ENCODE results near the gene PLXDC2.

Gene PLXDC2

GRCh38 chr10:20254078-20254477 lies 437.8 kb downstream of the PLXDC2 start:
- in situ Hi-C loops (cut with MboI; ENCODE audit: low sequenced_read_pairs), result no loop called here

GRCh38 chr10:20254497-20254896 lies 438.3 kb downstream of the PLXDC2 start:
- in situ Hi-C loops (cut with MboI; ENCODE audit: low sequenced_read_pairs), result no loop called here

GRCh38 chr10:20256969-20257368 lies 440.7 kb downstream of the PLXDC2 start:
- in situ Hi-C loops (cut with MboI; ENCODE audit: low sequenced_read_pairs), result no loop called here

GRCh38 chr10:20257422-20257821 lies 441.2 kb downstream of the PLXDC2 start:
- in situ Hi-C loops (cut with MboI; ENCODE audit: low sequenced_read_pairs), result no loop called here

- in situ Hi-C loops (cut with MboI; ENCODE audit: low sequenced_read_pairs), result no loop called here
Measured at GRCh38 chr10:20265146-20265545, 448.9 kb downstream of the PLXDC2 start.

- in situ Hi-C loops (cut with MboI; ENCODE audit: low sequenced_read_pairs), result no loop called here
Measured at GRCh38 chr10:20267734-20268133, 451.5 kb downstream of the PLXDC2 start.

GRCh38 chr10:20271490-20271889 lies 455.3 kb downstream of the PLXDC2 start:
- in situ Hi-C loops (cut with MboI; ENCODE audit: low sequenced_read_pairs), result no loop called here

- in situ Hi-C loops (cut with MboI; ENCODE audit: low sequenced_read_pairs), result no loop called here
Measured at GRCh38 chr10:20272608-20273007, 456.4 kb downstream of the PLXDC2 start.

- in situ Hi-C loops (cut with MboI; ENCODE audit: low sequenced_read_pairs), result no loop called here
Measured at GRCh38 chr10:20274571-20274970, 458.3 kb downstream of the PLXDC2 start.

- in situ Hi-C loops (cut with MboI; ENCODE audit: low sequenced_read_pairs), result no loop called here
Measured at GRCh38 chr10:20276127-20276979, 460.1 kb downstream of the PLXDC2 start.

- in situ Hi-C loops (cut with MboI; ENCODE audit: low sequenced_read_pairs), result no loop called here
Measured at GRCh38 chr10:20277820-20278219, 461.6 kb downstream of the PLXDC2 start.

GRCh38 chr10:20281579-20281978 lies 465.3 kb downstream of the PLXDC2 start:
- in situ Hi-C loops (cut with MboI; ENCODE audit: low sequenced_read_pairs), result no loop called here

- in situ Hi-C loops (cut with MboI; ENCODE audit: low sequenced_read_pairs), result no loop called here
Measured at GRCh38 chr10:20287586-20287985, 471.4 kb downstream of the PLXDC2 start.

- in situ Hi-C loops (cut with MboI; ENCODE audit: low sequenced_read_pairs), result no loop called here
Measured at GRCh38 chr10:20288060-20288459, 471.8 kb downstream of the PLXDC2 start.

GRCh38 chr10:20289070-20289828 lies 473.0 kb downstream of the PLXDC2 start:
- in situ Hi-C loops (cut with MboI; ENCODE audit: low sequenced_read_pairs), result no loop called here

- in situ Hi-C loops (cut with MboI; ENCODE audit: low sequenced_read_pairs), result no loop called here
Measured at GRCh38 chr10:20298417-20298816, 482.2 kb downstream of the PLXDC2 start.

GRCh38 chr10:20299034-20299736 lies 483.0 kb downstream of the PLXDC2 start:
- in situ Hi-C loops (cut with MboI; ENCODE audit: low sequenced_read_pairs), result no loop called here

- in situ Hi-C loops (cut with MboI; ENCODE audit: low sequenced_read_pairs), result no loop called here
Measured at GRCh38 chr10:20300735-20301134, 484.5 kb downstream of the PLXDC2 start.

GRCh38 chr10:20302033-20302432 lies 485.8 kb downstream of the PLXDC2 start:
- in situ Hi-C loops (cut with MboI; ENCODE audit: low sequenced_read_pairs), result no loop called here

- in situ Hi-C loops (cut with MboI; ENCODE audit: low sequenced_read_pairs), result no loop called here
Measured at GRCh38 chr10:20303453-20304152, 487.4 kb downstream of the PLXDC2 start.

- in situ Hi-C loops (cut with MboI; ENCODE audit: low sequenced_read_pairs), result no loop called here
Measured at GRCh38 chr10:20313665-20314064, 497.4 kb downstream of the PLXDC2 start.
